ENCODE measurements around the gene TMEM220.

DNA sequence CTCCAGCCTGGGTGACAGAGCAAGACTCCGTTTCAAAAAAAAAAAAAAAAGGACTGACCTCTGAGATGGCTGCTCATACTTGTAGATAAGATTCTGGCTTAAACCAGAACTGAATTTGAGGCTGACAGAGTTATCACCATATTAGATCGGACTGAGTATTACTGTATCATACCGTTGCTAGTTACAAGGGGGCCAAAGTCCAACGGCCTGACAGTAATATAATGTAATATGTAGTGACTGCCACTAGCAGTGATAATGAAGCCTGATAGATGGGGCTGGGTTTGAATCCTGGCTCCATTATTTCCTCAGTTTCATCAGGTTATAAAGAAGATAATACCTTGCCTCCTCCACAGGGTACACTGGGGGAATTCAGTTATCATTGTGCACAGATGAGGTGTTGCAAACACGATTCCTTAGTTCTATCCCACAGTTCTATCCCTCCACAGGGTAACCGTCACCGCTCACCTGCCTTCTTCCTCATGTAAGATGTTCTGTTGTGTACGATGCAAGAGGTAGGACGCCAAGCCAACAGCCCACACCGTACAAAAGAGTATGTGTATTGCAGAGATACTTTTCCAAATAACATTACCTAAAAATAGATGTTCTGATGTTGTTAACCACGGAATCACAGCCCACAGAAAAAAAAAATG, 5.2 kb downstream of the TMEM220 start:
- TF ChIP-seq, protein P1, sequence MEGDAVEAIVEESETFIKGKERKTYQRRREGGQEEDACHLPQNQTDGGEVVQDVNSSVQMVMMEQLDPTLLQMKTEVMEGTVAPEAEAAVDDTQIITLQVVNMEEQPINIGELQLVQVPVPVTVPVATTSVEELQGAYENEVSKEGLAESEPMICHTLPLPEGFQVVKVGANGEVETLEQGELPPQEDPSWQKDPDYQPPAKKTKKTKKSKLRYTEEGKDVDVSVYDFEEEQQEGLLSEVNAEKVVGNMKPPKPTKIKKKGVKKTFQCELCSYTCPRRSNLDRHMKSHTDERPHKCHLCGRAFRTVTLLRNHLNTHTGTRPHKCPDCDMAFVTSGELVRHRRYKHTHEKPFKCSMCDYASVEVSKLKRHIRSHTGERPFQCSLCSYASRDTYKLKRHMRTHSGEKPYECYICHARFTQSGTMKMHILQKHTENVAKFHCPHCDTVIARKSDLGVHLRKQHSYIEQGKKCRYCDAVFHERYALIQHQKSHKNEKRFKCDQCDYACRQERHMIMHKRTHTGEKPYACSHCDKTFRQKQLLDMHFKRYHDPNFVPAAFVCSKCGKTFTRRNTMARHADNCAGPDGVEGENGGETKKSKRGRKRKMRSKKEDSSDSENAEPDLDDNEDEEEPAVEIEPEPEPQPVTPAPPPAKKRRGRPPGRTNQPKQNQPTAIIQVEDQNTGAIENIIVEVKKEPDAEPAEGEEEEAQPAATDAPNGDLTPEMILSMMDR (IDR thresholded peaks at IDR 0.05) = no peak
- TF ChIP-seq POLR2AphosphoS5 (IDR thresholded peaks at IDR 0.05) = no peak

All from stomach (tissue), 4 donors.